ENCODE measurements around the gene LRRC75B.

- TF ChIP-seq, protein P1, sequence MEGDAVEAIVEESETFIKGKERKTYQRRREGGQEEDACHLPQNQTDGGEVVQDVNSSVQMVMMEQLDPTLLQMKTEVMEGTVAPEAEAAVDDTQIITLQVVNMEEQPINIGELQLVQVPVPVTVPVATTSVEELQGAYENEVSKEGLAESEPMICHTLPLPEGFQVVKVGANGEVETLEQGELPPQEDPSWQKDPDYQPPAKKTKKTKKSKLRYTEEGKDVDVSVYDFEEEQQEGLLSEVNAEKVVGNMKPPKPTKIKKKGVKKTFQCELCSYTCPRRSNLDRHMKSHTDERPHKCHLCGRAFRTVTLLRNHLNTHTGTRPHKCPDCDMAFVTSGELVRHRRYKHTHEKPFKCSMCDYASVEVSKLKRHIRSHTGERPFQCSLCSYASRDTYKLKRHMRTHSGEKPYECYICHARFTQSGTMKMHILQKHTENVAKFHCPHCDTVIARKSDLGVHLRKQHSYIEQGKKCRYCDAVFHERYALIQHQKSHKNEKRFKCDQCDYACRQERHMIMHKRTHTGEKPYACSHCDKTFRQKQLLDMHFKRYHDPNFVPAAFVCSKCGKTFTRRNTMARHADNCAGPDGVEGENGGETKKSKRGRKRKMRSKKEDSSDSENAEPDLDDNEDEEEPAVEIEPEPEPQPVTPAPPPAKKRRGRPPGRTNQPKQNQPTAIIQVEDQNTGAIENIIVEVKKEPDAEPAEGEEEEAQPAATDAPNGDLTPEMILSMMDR (IDR thresholded peaks at IDR 0.05), result no peak
- TF ChIP-seq, protein P2, sequence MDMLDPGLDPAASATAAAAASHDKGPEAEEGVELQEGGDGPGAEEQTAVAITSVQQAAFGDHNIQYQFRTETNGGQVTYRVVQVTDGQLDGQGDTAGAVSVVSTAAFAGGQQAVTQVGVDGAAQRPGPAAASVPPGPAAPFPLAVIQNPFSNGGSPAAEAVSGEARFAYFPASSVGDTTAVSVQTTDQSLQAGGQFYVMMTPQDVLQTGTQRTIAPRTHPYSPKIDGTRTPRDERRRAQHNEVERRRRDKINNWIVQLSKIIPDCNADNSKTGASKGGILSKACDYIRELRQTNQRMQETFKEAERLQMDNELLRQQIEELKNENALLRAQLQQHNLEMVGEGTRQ (IDR thresholded peaks at IDR 0.05; ENCODE audit: borderline replicate concordance, low read depth, low read length), result no peak
- TF ChIP-seq REST (IDR thresholded peaks at IDR 0.05; ENCODE audit: low read depth, low read length) (no peak), POLR2AphosphoS5 (IDR thresholded peaks at IDR 0.05; ENCODE audit: low read depth, low read length) (no peak), JUND (IDR thresholded peaks at IDR 0.05) (no peak), YY1 (IDR thresholded peaks at IDR 0.05; ENCODE audit: low read depth) (no peak), TCF12 (IDR thresholded peaks at IDR 0.05) (no peak), GABPA (IDR thresholded peaks at IDR 0.05; ENCODE audit: low read depth) (no peak)
Observed at GRCh38 chr22:24541681-24542515, 51.0 kb downstream of the LRRC75B start.

Data from SK-N-SH (cell line).